Osteoblast (primary cell): ENCODE data around the gene C1QTNF7. TPM values are rescaled to one million over a fixed set of nuclear protein-coding genes. Genes with fewer than 3 reads are reported as not detected.

ENCODE experiments used
- DNase-seq: peaks from one replicate; pipeline ENCODE4 v3.0.0; 2011; ENCODE audit warnings: low spot score, mixed read lengths; ENCODE audit not compliant: insufficient read length; ENCODE audit errors: missing footprints
- H2AFZ ChIP-seq: 2 replicates; pipeline ENCODE4 v1.6.0; 2011; ENCODE audit warnings: mild to moderate bottlenecking, low read length
- H3K27ac ChIP-seq: 2 replicates; pipeline ENCODE4 v1.5.1; 2011; ENCODE audit warnings: mild to moderate bottlenecking, low read depth, low read length, moderate library complexity
- H3K27me3 ChIP-seq: 2 replicates; pipeline ENCODE4 v1.6.0; 2012; ENCODE audit warnings: mild to moderate bottlenecking, control low read depth, inconsistent platforms, low read length, moderate library complexity; ENCODE audit not compliant: insufficient read depth
- H3K36me3 ChIP-seq: 2 replicates; pipeline ENCODE4 v1.5.1; 2011; ENCODE audit warnings: mild to moderate bottlenecking, low read length, control low read depth, moderate library complexity; ENCODE audit not compliant: insufficient read depth
- H3K4me1 ChIP-seq: 2 replicates; pipeline ENCODE4 v1.5.1; 2011; ENCODE audit warnings: mild to moderate bottlenecking, low read length, control low read depth, moderate library complexity; ENCODE audit not compliant: insufficient read depth
- H3K4me2 ChIP-seq: 2 replicates; pipeline ENCODE4 v1.6.0; 2011; ENCODE audit warnings: mild to moderate bottlenecking, low read length; ENCODE audit not compliant: insufficient read depth
- H3K4me3 ChIP-seq: fragments of 200-600 bp; sonication (generic); 3 replicates; pipeline ENCODE4 v1.5.1; 2012; ENCODE audit warnings: mild to moderate bottlenecking, low read length, inconsistent platforms; ENCODE audit not compliant: insufficient read depth
- H3K79me2 ChIP-seq: 2 replicates; pipeline ENCODE4 v1.6.0; 2012; ENCODE audit warnings: mild to moderate bottlenecking, low read length, control low read depth, inconsistent platforms; ENCODE audit not compliant: insufficient read depth
- H3K9me3 ChIP-seq: 2 replicates; pipeline ENCODE4 v1.5.1; 2011; ENCODE audit warnings: low read depth, low read length, control low read depth
- H4K20me1 ChIP-seq: 2 replicates; pipeline ENCODE4 v1.6.0; 2012; ENCODE audit warnings: mild to moderate bottlenecking, low read length, control low read depth; ENCODE audit not compliant: insufficient read depth
- CTCF ChIP-seq: IDR thresholded peaks from 2 replicates; pipeline ENCODE4 v1.5.1; 2011; ENCODE audit warnings: mild to moderate bottlenecking, low read depth, low read length, moderate library complexity; ENCODE audit errors: extremely low read depth
- total RNA-seq: library from RNA; depleted of rRNA; stranded (reverse); fragments of >200 nt; gene quantifications from 2 replicates; pipeline ENCODE4 v1.2.3, GENCODE V29; 2012

The C1QTNF7 gene
- total RNA-seq, 1 donor = 0.72 TPM

- H3K4me1 ChIP-seq = peaks cover 25% of the 10 kb centered on the region
- H3K79me2 ChIP-seq = no peaks in the 10 kb centered on the region
- H4K20me1 ChIP-seq = no peaks in the 10 kb centered on the region
- no peak overlapping the region for H3K4me3 ChIP-seq
- no peaks in the 10 kb centered on the region for H3K27me3 ChIP-seq
- no peak for TF ChIP-seq CTCF
- DNase-seq = no peak
- H3K4me2 ChIP-seq = peak overlapping the region; percentile 39
- H2AFZ ChIP-seq = no peak overlapping the region
- no peak overlapping the region for H3K27ac ChIP-seq
- H3K9me3 ChIP-seq = no peaks in the 10 kb centered on the region
- no peaks in the 10 kb centered on the region for H3K36me3 ChIP-seq
Measured at GRCh38 chr4:15413010-15413622, 14.7 kb upstream of the C1QTNF7 start.

- no peaks in the 10 kb centered on the region for H3K79me2 ChIP-seq
- no peak overlapping the region for H2AFZ ChIP-seq
- H3K4me3 ChIP-seq = no peak overlapping the region
- no peak overlapping the region for H3K27ac ChIP-seq
- H4K20me1 ChIP-seq = no peaks in the 10 kb centered on the region
- no peaks in the 10 kb centered on the region for H3K9me3 ChIP-seq
- H3K36me3 ChIP-seq = no peaks in the 10 kb centered on the region
- no peak for TF ChIP-seq CTCF
- DNase-seq = no peak
- H3K27me3 ChIP-seq = no peaks in the 10 kb centered on the region
- H3K4me2 ChIP-seq = peak overlapping the region; percentile 39
- peaks cover 25% of the 10 kb centered on the region for H3K4me1 ChIP-seq
Measured at GRCh38 chr4:15413623-15414019, 14.2 kb upstream of the C1QTNF7 start.

GRCh38 chr4:15414551-15415091 is 13.2 kb upstream of the C1QTNF7 start:
- peaks cover 25% of the 10 kb centered on the region for H3K4me1 ChIP-seq
- no peak overlapping the region for H2AFZ ChIP-seq
- H3K79me2 ChIP-seq = no peaks in the 10 kb centered on the region
- H3K36me3 ChIP-seq = no peaks in the 10 kb centered on the region
- peak overlapping the region; percentile 57 for H3K4me2 ChIP-seq
- no peaks in the 10 kb centered on the region for H3K9me3 ChIP-seq
- peak; percentile 68 for DNase-seq
- H3K4me3 ChIP-seq = no peak overlapping the region
- no peaks in the 10 kb centered on the region for H4K20me1 ChIP-seq
- no peaks in the 10 kb centered on the region for H3K27me3 ChIP-seq
- peak overlapping the region; percentile 59 for H3K27ac ChIP-seq
- no peak for TF ChIP-seq CTCF

GRCh38 chr4:15416357-15417232 is 11.2 kb upstream of the C1QTNF7 start:
- no peaks in the 10 kb centered on the region for H4K20me1 ChIP-seq
- no peaks in the 10 kb centered on the region for H3K36me3 ChIP-seq
- no peaks in the 10 kb centered on the region for H3K79me2 ChIP-seq
- no peaks in the 10 kb centered on the region for H3K27me3 ChIP-seq
- no peak for TF ChIP-seq CTCF
- no peak overlapping the region for H3K4me2 ChIP-seq
- no peaks in the 10 kb centered on the region for H3K9me3 ChIP-seq
- H3K4me3 ChIP-seq = no peak overlapping the region
- no peak for DNase-seq
- H2AFZ ChIP-seq = no peak overlapping the region
- H3K4me1 ChIP-seq = peaks cover 32% of the 10 kb centered on the region
- H3K27ac ChIP-seq = no peak overlapping the region
